OCI-LY1 (cell line): ENCODE results near the gene NELFCD.

Source experiments
- H2AFZ ChIP-seq: fragments of 200-600 bp; sonication (generic), shearing (Covaris generic); 2 replicates; pipeline ENCODE4 v1.6.0; 2014; ENCODE audit warnings: antibody characterized with exemption, mild to moderate bottlenecking, low read length
- H3F3A ChIP-seq: fragments of 200-600 bp; sonication (generic), shearing (Covaris generic); 2 replicates; pipeline ENCODE4 v1.6.0; 2014; ENCODE audit warnings: mild to moderate bottlenecking, antibody characterized with exemption, low read length, moderate library complexity; ENCODE audit not compliant: insufficient read depth
- H3K27ac ChIP-seq: fragments of 200-600 bp; sonication (generic); 2 replicates; pipeline ENCODE4 v1.5.1; 2014; ENCODE audit warnings: low read length, mixed run types, mild to moderate bottlenecking, low read depth; ENCODE audit not compliant: poor library complexity, severe bottlenecking
- H3K27me3 ChIP-seq: fragments of 200-600 bp; sonication (generic); 2 replicates; pipeline ENCODE4 v1.6.0; 2014; ENCODE audit warnings: antibody characterized with exemption, mild to moderate bottlenecking, low read length, moderate library complexity; ENCODE audit not compliant: insufficient read depth
- H3K36me3 ChIP-seq: fragments of 200-600 bp; sonication (generic); 2 replicates; pipeline ENCODE4 v1.6.1; 2014; ENCODE audit warnings: mild to moderate bottlenecking, antibody characterized with exemption, low read length, moderate library complexity, mixed read lengths; ENCODE audit not compliant: insufficient read depth
- H3K4me1 ChIP-seq: fragments of 200-600 bp; sonication (generic); 2 replicates; pipeline ENCODE4 v1.5.1; 2014; ENCODE audit warnings: mild to moderate bottlenecking, low read length, moderate library complexity; ENCODE audit not compliant: insufficient read depth, severe bottlenecking
- H3K4me2 ChIP-seq: fragments of 200-600 bp; sonication (generic), shearing (Covaris generic); 2 replicates; pipeline ENCODE4 v1.6.1; 2014; ENCODE audit warnings: low read length
- H3K4me3 ChIP-seq: fragments of 200-600 bp; sonication (generic); 2 replicates; pipeline ENCODE4 v1.5.1; 2014; ENCODE audit warnings: low read length, low read depth, mild to moderate bottlenecking, mixed read lengths; ENCODE audit not compliant: poor library complexity, severe bottlenecking
- H3K79me2 ChIP-seq: fragments of 200-600 bp; shearing (Covaris generic); 2 replicates; pipeline ENCODE4 v1.6.1; 2016; ENCODE audit warnings: mixed run types, low read length, mixed read lengths; ENCODE audit not compliant: insufficient read depth
- H3K9ac ChIP-seq: fragments of 200-600 bp; sonication (generic), shearing (Covaris generic); 2 replicates; pipeline ENCODE4 v1.6.1; 2014; ENCODE audit warnings: mild to moderate bottlenecking, low read length, mixed read lengths
- H3K9me2 ChIP-seq: fragments of 200-600 bp; sonication (generic), shearing (Covaris generic); 2 replicates; pipeline ENCODE4 v1.6.1; 2014; ENCODE audit warnings: low read depth, mild to moderate bottlenecking, low read length, mixed read lengths
- H3K9me3 ChIP-seq: fragments of 200-600 bp; shearing (Covaris generic); 2 replicates; pipeline ENCODE4 v1.6.1; 2014; ENCODE audit warnings: low read length, mixed read lengths
- H4K20me1 ChIP-seq: fragments of 200-600 bp; sonication (generic), shearing (Covaris generic); 2 replicates; pipeline ENCODE4 v1.6.0; 2016; ENCODE audit warnings: mild to moderate bottlenecking, low read length; ENCODE audit not compliant: insufficient read depth
- CTCF ChIP-seq: fragments of 200-600 bp; sonication (generic), shearing (Covaris generic); IDR thresholded peaks from 2 replicates; pipeline ENCODE4 v1.5.1; 2017; ENCODE audit warnings: mild to moderate bottlenecking, antibody characterized with exemption, low read length, moderate library complexity, mixed read lengths
- EZH2 ChIP-seq: fragments of 200-600 bp; sonication (generic), shearing (Covaris generic); IDR thresholded peaks from 2 replicates; pipeline ENCODE4 v1.8.0; 2017; ENCODE audit warnings: borderline replicate concordance, mixed run types, mild to moderate bottlenecking, antibody characterized with exemption, low read length, moderate library complexity, mixed read lengths

NELFCD gene

GRCh38 chr20:58967652-58968429 is 13.2 kb upstream of the NELFCD start:
- no peak overlapping the region for H2AFZ ChIP-seq

DNA sequence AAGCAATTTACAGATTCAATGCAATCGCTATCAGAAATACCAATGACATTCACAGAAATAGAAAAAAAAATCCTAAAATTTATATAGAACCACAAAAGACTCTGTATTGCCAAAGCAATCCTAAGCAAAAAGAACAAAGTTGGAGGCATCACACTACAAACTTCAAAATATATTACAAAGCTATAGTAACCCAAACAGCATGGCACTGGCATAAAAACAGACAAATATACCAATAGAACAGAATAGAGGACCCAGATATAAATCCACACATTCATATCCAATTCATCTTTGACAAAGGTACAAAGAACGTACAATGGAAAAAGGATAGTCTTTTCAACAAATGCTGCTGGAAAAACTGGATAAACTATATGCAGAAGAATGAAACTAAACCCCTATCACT is 11.6 kb upstream of the NELFCD start:
- Histone ChIP-seq H2AFZ (no peak overlapping the region), H3F3A (no peaks in the 10 kb centered on the region), H3K79me2 (no peaks in the 10 kb centered on the region), H3K27me3 (peaks cover 6% of the 10 kb centered on the region; the same call in 1 of the 2 replicates), H3K4me1 (no peaks in the 10 kb centered on the region), H3K27ac (no peak overlapping the region), H3K4me3 (no peak overlapping the region), H3K9me3 (peaks cover 3% of the 10 kb centered on the region; the same call in 1 of the 2 replicates), H3K36me3 (peaks cover 3% of the 10 kb centered on the region; the same call in 1 of the 2 replicates), H4K20me1 (no peaks in the 10 kb centered on the region), H3K9ac (no peak overlapping the region), H3K9me2 (no peaks in the 10 kb centered on the region), H3K4me2 (no peak overlapping the region)
- TF ChIP-seq EZH2 (no peak), CTCF (no peak)

More at GRCh38 chr20:58967652-58968429, 13.2 kb upstream of the NELFCD start:
- H4K20me1 ChIP-seq, result no peaks in the 10 kb centered on the region
- no peaks in the 10 kb centered on the region for H3F3A ChIP-seq
- TF ChIP-seq CTCF (no peak), EZH2 (no peak)
- no peak overlapping the region for H3K4me2 ChIP-seq
- no peak overlapping the region for H3K27ac ChIP-seq
- H3K4me1 ChIP-seq, result no peaks in the 10 kb centered on the region
- no peaks in the 10 kb centered on the region for H3K79me2 ChIP-seq
- H3K9me2 ChIP-seq, result no peaks in the 10 kb centered on the region
- peaks cover 3% of the 10 kb centered on the region; the same call in 1 of the 2 replicates for H3K36me3 ChIP-seq
- no peak overlapping the region for H3K4me3 ChIP-seq
- H3K9me3 ChIP-seq, result peaks cover 6% of the 10 kb centered on the region
- H3K27me3 ChIP-seq, result peaks cover 6% of the 10 kb centered on the region; the same call in 1 of the 2 replicates
- no peak overlapping the region for H3K9ac ChIP-seq

DNA sequence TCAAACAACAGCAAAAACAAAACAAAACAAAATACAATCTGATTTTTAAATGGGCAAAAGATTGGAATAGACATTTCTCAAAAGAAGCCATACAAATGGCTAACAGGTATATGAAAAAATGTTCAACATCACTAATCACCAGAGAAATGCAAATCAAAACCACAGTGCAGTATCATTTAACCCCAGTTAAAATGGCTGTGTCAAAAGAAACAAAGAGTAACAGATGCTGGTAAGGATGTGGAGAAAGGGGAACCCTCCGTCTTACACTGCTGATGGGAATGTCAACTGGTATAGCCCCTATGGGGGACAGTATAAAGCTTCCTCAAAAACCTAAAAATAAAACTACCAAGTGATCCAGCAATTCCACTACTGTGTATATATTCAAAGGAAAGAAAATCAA is 10.9 kb upstream of the NELFCD start:
- H3K27ac ChIP-seq, result no peak overlapping the region
- H2AFZ ChIP-seq, result no peak overlapping the region
- no peak for TF ChIP-seq EZH2
- no peak for TF ChIP-seq CTCF
- peaks cover 4% of the 10 kb centered on the region for H3K9me3 ChIP-seq
- H3F3A ChIP-seq, result no peaks in the 10 kb centered on the region
- peaks cover 3% of the 10 kb centered on the region; the same call in 1 of the 2 replicates for H3K36me3 ChIP-seq
- H4K20me1 ChIP-seq, result no peaks in the 10 kb centered on the region
- H3K9me2 ChIP-seq, result no peaks in the 10 kb centered on the region
- no peaks in the 10 kb centered on the region for H3K79me2 ChIP-seq
- peaks cover 6% of the 10 kb centered on the region; the same call in 1 of the 2 replicates for H3K27me3 ChIP-seq
- no peak overlapping the region for H3K9ac ChIP-seq
- no peak overlapping the region for H3K4me2 ChIP-seq
- H3K4me3 ChIP-seq, result no peak overlapping the region
- H3K4me1 ChIP-seq, result no peaks in the 10 kb centered on the region
